Endodermal cell (in vitro differentiated cells): Measurements from ENCODE around the gene NCOA5. TPM values are rescaled to one million over a fixed set of nuclear protein-coding genes. Genes with fewer than 3 reads are reported as not detected.
A peak's percentile ranks its signal among the peaks of the same experiment; 100 is the strongest.

Source experiments
- DNase-seq: peaks from one replicate; pipeline ENCODE4 v3.0.0-alpha.2; 2017
- H3K27ac ChIP-seq: 2 replicates; pipeline ENCODE4 v1.5.1; 2013; ENCODE audit warnings: mild to moderate bottlenecking, low read depth, low read length, moderate library complexity
- H3K27me3 ChIP-seq: 2 replicates; pipeline ENCODE4 v1.6.1; 2013; ENCODE audit warnings: mild to moderate bottlenecking, low read length, moderate library complexity; ENCODE audit not compliant: insufficient read depth, control insufficient read depth, poor library complexity, severe bottlenecking
- H3K36me3 ChIP-seq: 2 replicates; pipeline ENCODE4 v1.7.0; 2013; ENCODE audit warnings: mild to moderate bottlenecking, low read length, moderate library complexity; ENCODE audit not compliant: control insufficient read depth, insufficient read depth
- H3K4me1 ChIP-seq: one replicate; pipeline ENCODE4 v1.7.0; 2013; ENCODE audit warnings: low read length; ENCODE audit not compliant: control insufficient read depth, insufficient read depth
- H3K4me3 ChIP-seq: 2 replicates; pipeline ENCODE4 v1.5.1; 2013; ENCODE audit warnings: mild to moderate bottlenecking, low read length, moderate library complexity
- H3K9ac ChIP-seq: 2 replicates; pipeline ENCODE4 v1.6.1; 2013; ENCODE audit warnings: mild to moderate bottlenecking, low read length, moderate library complexity; ENCODE audit not compliant: poor library complexity, severe bottlenecking; ENCODE audit errors: extremely low read depth
- H3K9me3 ChIP-seq: 2 replicates; pipeline ENCODE4 v1.6.1; 2013; ENCODE audit warnings: mild to moderate bottlenecking, low read length, moderate library complexity; ENCODE audit not compliant: control insufficient read depth
- H3K27ac Mint-ChIP-seq: 2 replicates; pipeline ENCODE4 v1.8.0; 2020; ENCODE audit warnings: mixed read lengths
- H3K27me3 Mint-ChIP-seq: 2 replicates; pipeline ENCODE4 v1.8.0; 2021; ENCODE audit warnings: mild to moderate bottlenecking, mixed read lengths; ENCODE audit not compliant: insufficient read depth
- H3K36me3 Mint-ChIP-seq: 2 replicates; pipeline ENCODE4 v1.8.0; 2020; ENCODE audit warnings: low read depth, mixed read lengths
- H3K4me1 Mint-ChIP-seq: 2 replicates; pipeline ENCODE4 v1.8.0; 2020; ENCODE audit warnings: mixed read lengths
- H3K4me3 Mint-ChIP-seq: 2 replicates; pipeline ENCODE4 v1.8.0; 2020; ENCODE audit warnings: mild to moderate bottlenecking, moderate library complexity, mixed read lengths
- H3K9me3 Mint-ChIP-seq: 2 replicates; pipeline ENCODE4 v1.8.0; 2020; ENCODE audit warnings: mild to moderate bottlenecking, mixed read lengths
- WGBS, 2 experiments: methylation state at CpG; one replicate each; pipeline versions ENCODE4 v1.1.5 to v1.1.7; 2013; ENCODE audit warnings: missing lambda C conversion rate in 2 of 2, mixed read lengths in 1 of 2; ENCODE audit not compliant: insufficient coverage in 1 of 2, insufficient read length in 1 of 2; 5-methylcytosine and 5-hydroxymethylcytosine counted together
- total RNA-seq, 2 donors: library from RNA; stranded (reverse); fragmentation: NEBNext Ultra II Directional in 1 of 2; extraction: Animal tissue kit (Norgen Biotek cat#: 25700) in 1 of 2; gene quantifications; 2 replicates in 1 of 2; 3 replicates in 1 of 2; pipeline ENCODE4 v1.2.1, GENCODE V29; 2021
- TF ChIP-seq, protein P1 (sequence below): fragments of 200-600 bp; sonication (generic); conservative IDR thresholded peaks from 2 replicates; pipeline ENCODE4 v1.5.0; 2021; ENCODE audit warnings: antibody characterized with exemption, mild to moderate bottlenecking

NCOA5 gene
- total RNA-seq, 2 donors from 2014 or later = 19.3 to 28.7 TPM

DNA sequence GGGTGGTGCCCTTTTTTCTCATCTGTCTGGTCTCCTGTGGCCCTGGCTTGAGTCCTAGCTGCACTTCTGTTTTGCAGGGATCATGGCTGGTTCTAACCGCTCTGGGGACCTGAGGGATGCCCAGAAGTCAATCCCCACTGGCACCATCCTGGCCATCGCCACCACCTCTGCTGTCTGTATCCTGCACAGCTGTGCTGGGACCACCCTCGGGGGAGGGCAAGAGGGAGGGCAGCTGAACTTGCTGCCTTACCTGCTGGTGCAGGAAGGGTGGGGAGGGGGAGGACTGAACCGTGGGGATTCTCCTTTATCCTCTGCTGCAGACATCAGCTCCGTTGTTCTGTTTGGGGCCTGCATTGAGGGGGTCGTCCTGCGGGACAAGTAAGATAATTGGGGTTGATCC is 46.2 kb downstream of the NCOA5 start:
- H3K27me3 ChIP-seq = peaks cover 81% of the 10 kb centered on the region
- no peaks in the 10 kb centered on the region for H3K9me3 ChIP-seq
- 67% methylated on average over 7 of the region's 7 CpGs; no CpG with 5 or more reads in 1 of the 2 experiments for WGBS, 2 experiments
- H3K4me1 ChIP-seq = no peaks in the 10 kb centered on the region
- no peak for DNase-seq
- H3K4me1 Mint-ChIP-seq = no peaks in the 10 kb centered on the region
- no peaks in the 10 kb centered on the region for H3K36me3 ChIP-seq
- no peak overlapping the region for H3K9ac ChIP-seq
- no peak overlapping the region for H3K27ac Mint-ChIP-seq
- TF ChIP-seq, protein P1, sequence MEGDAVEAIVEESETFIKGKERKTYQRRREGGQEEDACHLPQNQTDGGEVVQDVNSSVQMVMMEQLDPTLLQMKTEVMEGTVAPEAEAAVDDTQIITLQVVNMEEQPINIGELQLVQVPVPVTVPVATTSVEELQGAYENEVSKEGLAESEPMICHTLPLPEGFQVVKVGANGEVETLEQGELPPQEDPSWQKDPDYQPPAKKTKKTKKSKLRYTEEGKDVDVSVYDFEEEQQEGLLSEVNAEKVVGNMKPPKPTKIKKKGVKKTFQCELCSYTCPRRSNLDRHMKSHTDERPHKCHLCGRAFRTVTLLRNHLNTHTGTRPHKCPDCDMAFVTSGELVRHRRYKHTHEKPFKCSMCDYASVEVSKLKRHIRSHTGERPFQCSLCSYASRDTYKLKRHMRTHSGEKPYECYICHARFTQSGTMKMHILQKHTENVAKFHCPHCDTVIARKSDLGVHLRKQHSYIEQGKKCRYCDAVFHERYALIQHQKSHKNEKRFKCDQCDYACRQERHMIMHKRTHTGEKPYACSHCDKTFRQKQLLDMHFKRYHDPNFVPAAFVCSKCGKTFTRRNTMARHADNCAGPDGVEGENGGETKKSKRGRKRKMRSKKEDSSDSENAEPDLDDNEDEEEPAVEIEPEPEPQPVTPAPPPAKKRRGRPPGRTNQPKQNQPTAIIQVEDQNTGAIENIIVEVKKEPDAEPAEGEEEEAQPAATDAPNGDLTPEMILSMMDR = no peak
- H3K9me3 Mint-ChIP-seq = no peaks in the 10 kb centered on the region
- H3K36me3 Mint-ChIP-seq = no peaks in the 10 kb centered on the region
- H3K27ac ChIP-seq = no peak overlapping the region
- H3K27me3 Mint-ChIP-seq = peaks cover 54% of the 10 kb centered on the region
- H3K4me3 ChIP-seq = no peak overlapping the region
- H3K4me3 Mint-ChIP-seq = no peak overlapping the region

DNA sequence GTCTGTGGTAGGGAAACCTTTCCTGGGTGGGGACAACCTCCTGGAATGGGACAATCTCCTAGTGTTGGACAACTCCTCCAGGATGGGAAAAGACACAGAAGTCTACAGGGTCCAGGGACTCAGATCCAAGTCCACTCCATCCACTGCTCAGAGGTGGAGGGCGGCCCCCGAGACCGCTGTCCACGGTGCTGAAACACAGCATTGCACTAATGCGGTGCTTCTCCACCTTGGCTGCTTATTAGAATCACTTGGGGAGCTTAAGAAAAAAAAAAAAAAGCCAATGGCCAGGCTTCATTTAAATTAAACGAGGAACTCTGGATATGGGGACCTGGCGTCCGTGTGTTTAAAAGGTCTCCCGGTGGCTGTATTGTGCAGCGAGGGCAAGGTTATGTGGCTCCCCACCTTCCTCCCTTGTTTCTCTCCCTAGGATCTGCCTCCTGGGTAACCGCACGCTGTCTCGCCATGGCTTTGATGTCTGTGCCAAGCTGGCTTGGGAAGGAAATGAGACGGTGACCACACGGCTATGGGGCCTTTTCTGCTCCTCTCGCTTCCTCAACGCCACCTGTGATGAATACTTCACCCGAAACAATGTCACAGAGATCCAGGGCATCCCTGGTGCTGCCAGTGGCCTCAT is 48.7 kb downstream of the NCOA5 start:
- Mint-ChIP-seq H3K36me3 (no peaks in the 10 kb centered on the region), H3K9me3 (no peaks in the 10 kb centered on the region), H3K27me3 (peaks cover 70% of the 10 kb centered on the region), H3K4me1 (no peaks in the 10 kb centered on the region), H3K4me3 (no peak overlapping the region), H3K27ac (no peak overlapping the region)
- no peaks in the 10 kb centered on the region for H3K4me1 ChIP-seq
- H3K9me3 ChIP-seq = no peaks in the 10 kb centered on the region
- H3K9ac ChIP-seq = no peak overlapping the region
- H3K27me3 ChIP-seq = peaks cover 84% of the 10 kb centered on the region
- peak; percentile 93 for DNase-seq
- WGBS, 2 experiments = 29 to 31% methylated on average over 12 to 18 of the region's 18 CpGs
- H3K27ac ChIP-seq = no peak overlapping the region
- TF ChIP-seq, protein P1 = no peak
- H3K4me3 ChIP-seq = no peak overlapping the region
- no peaks in the 10 kb centered on the region for H3K36me3 ChIP-seq

DNA sequence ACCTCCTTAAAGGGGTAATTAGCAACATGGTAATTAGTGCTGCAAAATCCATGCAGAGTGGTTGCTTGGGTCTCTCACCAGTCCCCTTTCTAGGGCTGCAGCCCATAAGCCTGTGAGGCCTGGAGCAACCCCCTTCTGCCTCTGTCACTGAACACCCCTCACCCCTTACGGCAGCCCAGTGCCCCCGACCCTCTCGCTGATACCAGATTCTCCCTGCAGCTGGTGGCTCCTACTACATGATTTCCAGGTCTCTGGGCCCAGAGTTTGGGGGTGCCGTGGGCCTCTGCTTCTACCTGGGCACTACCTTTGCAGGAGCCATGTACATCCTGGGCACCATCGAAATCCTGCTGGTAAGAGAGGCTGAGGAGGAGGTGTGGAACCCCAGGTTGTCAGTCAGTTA is 52.7 kb downstream of the NCOA5 start:
- Histone ChIP-seq H3K4me1 (no peaks in the 10 kb centered on the region), H3K9ac (no peak overlapping the region), H3K27ac (no peak overlapping the region), H3K36me3 (no peaks in the 10 kb centered on the region), H3K27me3 (peaks cover 91% of the 10 kb centered on the region), H3K4me3 (no peak overlapping the region), H3K9me3 (no peaks in the 10 kb centered on the region)
- Mint-ChIP-seq H3K4me3 (no peak overlapping the region), H3K27me3 (peaks cover 82% of the 10 kb centered on the region), H3K27ac (no peak overlapping the region), H3K9me3 (no peaks in the 10 kb centered on the region), H3K36me3 (no peaks in the 10 kb centered on the region), H3K4me1 (no peaks in the 10 kb centered on the region)
- WGBS, 2 experiments = 81 to 83% methylated on average over 5 of the region's 5 CpGs
- DNase-seq = no peak
- TF ChIP-seq, protein P1 = no peak
